Measurements from ENCODE around the gene AQP2.

- TF ChIP-seq CTCF (IDR thresholded peaks at IDR 0.05) (no peak), POLR2A (IDR thresholded peaks at IDR 0.05) (no peak), EP300 (IDR thresholded peaks at IDR 0.05) (no peak), POLR2AphosphoS5 (IDR thresholded peaks at IDR 0.05) (no peak)
Measured at GRCh38 chr12:49901986-49902385, 48.6 kb upstream of the AQP2 start.
